H1 (cell line): Measurements from ENCODE around the gene SMARCAL1. TPM values are rescaled to one million over a fixed set of nuclear protein-coding genes. Genes with fewer than 3 reads are reported as not detected.

Source experiments
- CTCF ChIA-PET: fragments of 300-600 bp; sonication (Branson Sonifier 250); formaldehyde crosslinking; loops from one replicate; lab custom pipeline; 2021; ENCODE audit not compliant: partially characterized antibody; lab: Charles Lee
- POLR2A ChIA-PET: fragments of 300-600 bp; sonication (Branson Sonifier 250); formaldehyde crosslinking; loops from one replicate; lab custom pipeline; 2021; ENCODE audit warnings: inconsistent platforms; ENCODE audit not compliant: partially characterized antibody; lab: Charles Lee
- DNase-seq, 2 experiments: peaks; one replicate each; pipeline versions ENCODE4 v3.0.0 to v3.0.0-alpha.2; 2010 to 2022; ENCODE audit warnings: low spot score in 2 of 2, low read depth in 1 of 2, mixed read lengths in 1 of 2
- FAIRE-seq: peaks from 2 replicates; lab custom pipeline; 2011; peaks lifted over from hg19 to GRCh38; lab: Jason Lieb, UNC
- H2AFZ ChIP-seq: 2 replicates; pipeline ENCODE4 v1.8.1; 2012; ENCODE audit warnings: low read length, inconsistent platforms
- H2AK5ac ChIP-seq: 2 replicates; pipeline ENCODE4 v1.6.1; 2013; ENCODE audit warnings: low read depth, low read length
- H2BK120ac ChIP-seq: replicated peaks from 2 replicates; pipeline ENCODE3; 2013; ENCODE audit warnings: low read depth, low read length, inconsistent platforms
- H2BK12ac ChIP-seq: 2 replicates; pipeline ENCODE4 v1.6.1; 2013; ENCODE audit warnings: low read depth, low read length
- H2BK15ac ChIP-seq: 2 replicates; pipeline ENCODE4 v1.6.1; 2013; ENCODE audit warnings: low read length
- H2BK20ac ChIP-seq: 2 replicates; pipeline ENCODE4 v1.6.1; 2013; ENCODE audit warnings: low read length
- H2BK5ac ChIP-seq: 2 replicates; pipeline ENCODE4 v1.6.1; 2013; ENCODE audit warnings: low read depth, low read length
- H3K14ac ChIP-seq: 2 replicates; pipeline ENCODE4 v1.6.1; 2013; ENCODE audit warnings: inconsistent platforms; ENCODE audit not compliant: insufficient read length
- H3K18ac ChIP-seq: 2 replicates; pipeline ENCODE4 v1.6.1; 2013; ENCODE audit warnings: low read length; ENCODE audit errors: extremely low read depth
- H3K23ac ChIP-seq: 2 replicates; pipeline ENCODE4 v1.6.1; 2013; ENCODE audit warnings: inconsistent platforms; ENCODE audit not compliant: insufficient read length
- H3K23me2 ChIP-seq: 2 replicates; pipeline ENCODE4 v1.6.1; 2013; ENCODE audit warnings: low read depth, low read length
- H3K27ac ChIP-seq: 2 replicates; pipeline ENCODE4 v1.6.1; 2011; ENCODE audit warnings: low read depth, low read length, inconsistent platforms
- H3K27me3 ChIP-seq, 4 experiments: replicated peaks in 1 of 4; 1 replicate in 1 of 4; 2 replicates in 3 of 4; pipeline versions ENCODE4 v1.6.1 to v1.8.1; 2011 to 2013; ENCODE audit warnings: low read length in 3 of 4, mild to moderate bottlenecking in 3 of 4, inconsistent platforms in 2 of 4, mixed read lengths in 2 of 4, moderate library complexity in 1 of 4; ENCODE audit not compliant: control insufficient read depth in 3 of 4, insufficient read depth in 3 of 4; ENCODE audit errors: extremely low read depth in 1 of 4
- H3K36me3 ChIP-seq, 4 experiments: 2 replicates each; pipeline versions ENCODE4 v1.6.1 to v1.8.1; 2011 to 2013; ENCODE audit warnings: mild to moderate bottlenecking in 4 of 4, low read length in 3 of 4, moderate library complexity in 2 of 4, control low read depth in 1 of 4, inconsistent platforms in 1 of 4; ENCODE audit not compliant: insufficient read depth in 4 of 4, control insufficient read depth in 2 of 4
- H3K4ac ChIP-seq: replicated peaks from 2 replicates; pipeline ENCODE3; 2013; ENCODE audit warnings: low read length, low read depth, mixed read lengths, inconsistent platforms; ENCODE audit not compliant: insufficient read length
- H3K4me1 ChIP-seq, 4 experiments: replicated peaks in 1 of 4; 1 replicate in 1 of 4; 2 replicates in 3 of 4; pipeline versions ENCODE4 v1.6.1 to v1.8.1; 2011 to 2013; ENCODE audit warnings: low read length in 3 of 4, inconsistent platforms in 2 of 4, mixed read lengths in 1 of 4; ENCODE audit not compliant: insufficient read depth in 4 of 4, control insufficient read depth in 3 of 4
- H3K4me2 ChIP-seq, 2 experiments: 2 replicates each; pipeline versions ENCODE4 v1.6.1 to v1.8.1; 2011 to 2013; ENCODE audit warnings: low read depth in 2 of 2, low read length in 2 of 2, control low read depth in 1 of 2, inconsistent platforms in 1 of 2, mild to moderate bottlenecking in 1 of 2; ENCODE audit not compliant: insufficient read depth in 1 of 2
- H3K4me3 ChIP-seq, 4 experiments: fragments of 200-600, 300-600 bp in 1 of 4; sonication (generic), shearing (Covaris generic), sonication (Bioruptor Twin) in 1 of 4; 2 replicates each; pipeline versions ENCODE4 v1.5.1 to v1.8.1; 2011 to 2016; ENCODE audit warnings: low read length in 4 of 4, low read depth in 3 of 4, control low read depth in 2 of 4, inconsistent platforms in 2 of 4, mild to moderate bottlenecking in 2 of 4, mixed read lengths in 1 of 4, moderate library complexity in 1 of 4; ENCODE audit not compliant: insufficient read depth in 2 of 4; ENCODE audit errors: extremely low read depth in 1 of 4
- H3K56ac ChIP-seq: replicated peaks from 2 replicates; pipeline ENCODE3; 2013; ENCODE audit warnings: low read depth, mild to moderate bottlenecking, mixed read lengths, low read length, inconsistent platforms; ENCODE audit not compliant: insufficient read length
- H3K79me1 ChIP-seq: 2 replicates; pipeline ENCODE4 v1.6.1; 2013; ENCODE audit warnings: low read depth, low read length, control low read depth
- H3K79me2 ChIP-seq, 2 experiments: 2 replicates each; pipeline versions ENCODE4 v1.6.1 to v1.8.1; 2012 to 2013; ENCODE audit warnings: low read length in 2 of 2, mild to moderate bottlenecking in 2 of 2, inconsistent platforms in 1 of 2; ENCODE audit not compliant: insufficient read depth in 2 of 2, control insufficient read depth in 1 of 2
- H3K9ac ChIP-seq, 4 experiments: replicated peaks in 1 of 4; 1 replicate in 1 of 4; 2 replicates in 3 of 4; pipeline versions ENCODE4 v1.6.1 to v1.8.1; 2011 to 2013; ENCODE audit warnings: low read depth in 3 of 4, low read length in 3 of 4, control low read depth in 2 of 4, mild to moderate bottlenecking in 2 of 4, moderate library complexity in 2 of 4, inconsistent platforms in 1 of 4; ENCODE audit errors: extremely low read depth in 1 of 4
- H3K9me3 ChIP-seq, 2 experiments: 2 replicates each; pipeline versions ENCODE4 v1.6.1 to v1.8.1; 2012 to 2013; ENCODE audit warnings: mild to moderate bottlenecking in 2 of 2, moderate library complexity in 2 of 2, control low read depth in 1 of 2, inconsistent platforms in 1 of 2, low read depth in 1 of 2, low read length in 1 of 2, mixed read lengths in 1 of 2; ENCODE audit not compliant: insufficient read depth in 2 of 2
- H4K20me1 ChIP-seq, 2 experiments: replicated peaks in 1 of 2; 2 replicates each; pipeline versions ENCODE3 to v1.8.1; 2011 to 2013; ENCODE audit warnings: inconsistent platforms in 2 of 2, low read length in 2 of 2, mild to moderate bottlenecking in 1 of 2; ENCODE audit not compliant: insufficient read depth in 2 of 2, control insufficient read depth in 1 of 2
- H4K5ac ChIP-seq: 2 replicates; pipeline ENCODE4 v1.6.1; 2013; ENCODE audit warnings: low read length, low read depth, mixed read lengths, inconsistent platforms; ENCODE audit not compliant: insufficient read length
- H4K8ac ChIP-seq: 2 replicates; pipeline ENCODE4 v1.8.0; 2013; ENCODE audit warnings: mild to moderate bottlenecking, moderate library complexity, low read length, inconsistent platforms; ENCODE audit not compliant: insufficient read depth; ENCODE audit errors: extremely low read depth
- H4K91ac ChIP-seq: replicated peaks from 2 replicates; pipeline ENCODE3; 2013; ENCODE audit warnings: low read length, mixed read lengths, inconsistent platforms; ENCODE audit not compliant: insufficient read length
- BCL11A ChIP-seq, 2 experiments: IDR thresholded peaks; one replicate each; pipeline ENCODE4 v1.6.1; 2011; ENCODE audit warnings: low read depth in 2 of 2, low read length in 2 of 2, mild to moderate bottlenecking in 2 of 2
- CHD2 ChIP-seq: IDR thresholded peaks from 2 replicates; pipeline ENCODE4 v1.6.1; 2012; ENCODE audit warnings: low read length, improper control_type of control experiment
- EGR1 ChIP-seq: IDR thresholded peaks from 2 replicates; pipeline ENCODE4 v1.6.1; 2011; ENCODE audit warnings: low read depth, low read length, borderline replicate concordance
- KDM4A ChIP-seq: IDR thresholded peaks from one replicate; pipeline ENCODE4 v1.7.1; 2012; ENCODE audit warnings: low read depth, mild to moderate bottlenecking, moderate library complexity, low read length, inconsistent platforms; ENCODE audit not compliant: severe bottlenecking
- SIX5 ChIP-seq: IDR thresholded peaks from 2 replicates; pipeline ENCODE4 v1.6.1; 2011; ENCODE audit warnings: mild to moderate bottlenecking, low read depth, low read length
- SP4 ChIP-seq: IDR thresholded peaks from 2 replicates; pipeline ENCODE4 v1.6.1; 2012; ENCODE audit warnings: low read length, inconsistent platforms
- SUZ12 ChIP-seq: fragments of 200-600 bp; sonication (generic); IDR thresholded peaks from 2 replicates; pipeline ENCODE4 v1.6.1; 2012; ENCODE audit warnings: mild to moderate bottlenecking, inconsistent platforms, low read length, moderate library complexity, mixed read lengths
- WGBS, 2 experiments: shearing (Covaris generic) in 1 of 2; methylation state at CpG; one replicate each; pipeline versions ENCODE4 v1.1.6 to v1.1.7; 2013 to 2015; ENCODE audit warnings: low lambda C conversion rate in 2 of 2, mixed read lengths in 2 of 2, inconsistent platforms in 1 of 2, low coverage in 1 of 2, missing lambda C conversion rate in 1 of 2; ENCODE audit not compliant: insufficient replicate concordance in 2 of 2, insufficient coverage in 1 of 2, insufficient read length in 1 of 2; ENCODE audit errors: extremely low coverage in 1 of 2, missing lambda C conversion rate in 1 of 2; 5-methylcytosine and 5-hydroxymethylcytosine counted together
- long read RNA-seq, 2 experiments: library from RNA in 1 of 2; library from capped mRNA in 1 of 2; stranded (forward); transcript quantifications; one replicate each; pipeline ENCODE4 v2.0.0, GENCODE V29; 2021; ENCODE audit warnings: inconsistent platforms in 1 of 2
- polyA minus RNA-seq, 3 experiments: library from RNA; depleted of rRNA, polyadenylated mRNA; stranded (reverse); fragments of >200 nt; gene quantifications; 1 replicate in 2 of 3; 2 replicates in 1 of 3; pipeline ENCODE4 v1.2.3, GENCODE V29; 2011
- polyA plus RNA-seq, 7 experiments: library from polyadenylated mRNA; depleted of rRNA in 3 of 7; stranded (reverse) in 5 of 7; unstranded in 2 of 7; fragments of >200 nt in 5 of 7; fragments of 200-250 nt in 2 of 7; gene quantifications; 1 replicate in 5 of 7; 2 replicates in 1 of 7; 4 replicates in 1 of 7; pipeline versions ENCODE4 v1.2.1 to v1.2.3, GENCODE V29; 2011 to 2013; ENCODE audit warnings: missing spikeins in 2 of 7, mixed read lengths in 2 of 7
- total RNA-seq: library from RNA; stranded (reverse); fragmentation: NEBNext Ultra II Directional; extraction: Animal tissue kit (Norgen Biotek cat#: 25700); gene quantifications from 2 replicates; pipeline ENCODE4 v1.2.1, GENCODE V29; 2021

The SMARCAL1 gene
- total RNA-seq (17.6 and 21.5 TPM in 2 replicates), polyA plus RNA-seq (2011; rRNA removed) (17.9 TPM in 2 replicates), polyA minus RNA-seq (2011; rRNA and poly(A)+ RNA removed) (34.8 and 36.9 TPM in 2 replicates)
- 20.8 TPM for polyA plus RNA-seq (2011; cell fraction: cytosol; rRNA removed)
- 27.5 TPM for polyA plus RNA-seq (2011; cell fraction: nucleus; rRNA removed)
- 16.3 to 18.4 TPM (median 18.1 TPM) in 4 replicates for polyA plus RNA-seq (2012, experiment 1 of 2)
- polyA plus RNA-seq (2012, experiment 2 of 2), result 8.8 TPM
- polyA plus RNA-seq (2013, experiment 1 of 2), result 10.0 TPM
- 9.5 TPM for polyA plus RNA-seq (2013, experiment 2 of 2)
- polyA minus RNA-seq (2011; cell fraction: cytosol; rRNA and poly(A)+ RNA removed), result 16.1 TPM
- 67.1 TPM for polyA minus RNA-seq (2011; cell fraction: nucleus; rRNA and poly(A)+ RNA removed)
- long read RNA-seq, experiment 1, partial matches to known transcripts, result 7 of 12 reads
- long read RNA-seq, experiment 1, other reads (novel, unspliced or antisense), result 5 of 12 reads
- long read RNA-seq, experiment 2, partial matches to known transcripts, result 1 of 2 reads
- long read RNA-seq, experiment 2, other reads (novel, unspliced or antisense), result 1 of 2 reads

GRCh38 chr2:216412022-216412999, at the start of gene SMARCAL1:
TSS of gene SMARCAL1 (plus strand) at chr2:216412484. CDS start at chr2:216414705, 2,221 bp downstream.
- Histone ChIP-seq H2BK15ac (peak within 1 kb of the TSS; percentile 99; the same call in 1 of the 2 replicates), H3K4ac (peak within 1 kb of the TSS; percentile 57), H3K4me1 (peaks cover 0 to 6% (median 4%) of the 10 kb centered on the region in 4 experiments; a peak in 5 of 7 replicates), H3K14ac (no peak within 1 kb of the TSS), H2BK5ac (peak within 1 kb of the TSS; percentile 99), H3K23me2 (peaks cover 2% of the 10 kb centered on the region; the same call in 1 of the 2 replicates), H3K23ac (no peak within 1 kb of the TSS), H3K27ac (peak within 1 kb of the TSS; percentile 88; the same call in 1 of the 2 replicates), H2BK20ac (0 out of 2 replicates have a peak within 1 kb of the TSS, but pooled peaks have one; percentile 26), H2BK120ac (no peak within 1 kb of the TSS), H3K79me1 (no peaks in the 10 kb centered on the region; the same call in 1 of the 2 replicates), H3K36me3 (peaks cover 0 to 5% (median 1%) of the 10 kb centered on the region in 4 experiments; a peak in 2 of 8 replicates), H3K9me3 (no peaks in the 10 kb centered on the region), H4K20me1 (no peaks in the 10 kb centered on the region), H4K5ac (peak within 1 kb of the TSS; percentile 99), H2BK12ac (no peak within 1 kb of the TSS; the same call in 1 of the 2 replicates), H4K8ac (peak within 1 kb of the TSS; percentile 86), H3K9ac (peak within 1 kb of the TSS; percentile 64 to 86 (median 76)), H3K4me2 (peak within 1 kb of the TSS; percentile 62 to 66), H3K79me2 (no peaks in the 10 kb centered on the region), H4K91ac (peak within 1 kb of the TSS; percentile 84), H2AK5ac (no peak within 1 kb of the TSS), H2AFZ (peak within 1 kb of the TSS; percentile 86), H3K18ac (peak within 1 kb of the TSS; percentile 100), H3K4me3 (peak within 1 kb of the TSS; percentile 68 to 100 (median 92)), H3K56ac (peak within 1 kb of the TSS; percentile 96), H3K27me3 (no peaks in the 10 kb centered on the region)
- CTCF ChIA-PET, result interaction anchor here (7.5 kb wide), 1 partner anchor 8 kb away, joined by 69 read pairs; no protein-coding TSS in a partner anchor
- POLR2A ChIA-PET, result interaction anchor here (0.6 to 1.2 kb wide), 9 partner anchors 10 to 194 kb away, joined by 3 to 9 read pairs (median 4); partner anchors contain the start of gene RPL37A
- FAIRE-seq (peak; percentile 76), DNase-seq (peak; percentile 93 to 99)
- 11% methylated on average over 51 of the region's 56 CpGs; no CpG with 5 or more reads in 1 of the 2 experiments for WGBS, 2 experiments
- peak; percentile 96 for TF ChIP-seq KDM4A
- no peak for TF ChIP-seq SP4
- no peak for TF ChIP-seq SUZ12
- no peak for TF ChIP-seq BCL11A (IDR thresholded peaks at IDR 0.05; ENCODE audit: low read depth in 2 of 2, low read length in 2 of 2)
- TF ChIP-seq CHD2, result peak; percentile 96
- TF ChIP-seq SIX5, result peak; percentile 98
- 0 out of 2 replicates have a peak, but pooled peaks have one; percentile 2 for TF ChIP-seq EGR1
